ENCODE measurements around the gene BUB3.
"Not testable (repeated sequence)": the region's sequence is repeated elsewhere in the genome, so short reads cannot be mapped to it uniquely, and the experiment has no call there.

Gene BUB3

DNA sequence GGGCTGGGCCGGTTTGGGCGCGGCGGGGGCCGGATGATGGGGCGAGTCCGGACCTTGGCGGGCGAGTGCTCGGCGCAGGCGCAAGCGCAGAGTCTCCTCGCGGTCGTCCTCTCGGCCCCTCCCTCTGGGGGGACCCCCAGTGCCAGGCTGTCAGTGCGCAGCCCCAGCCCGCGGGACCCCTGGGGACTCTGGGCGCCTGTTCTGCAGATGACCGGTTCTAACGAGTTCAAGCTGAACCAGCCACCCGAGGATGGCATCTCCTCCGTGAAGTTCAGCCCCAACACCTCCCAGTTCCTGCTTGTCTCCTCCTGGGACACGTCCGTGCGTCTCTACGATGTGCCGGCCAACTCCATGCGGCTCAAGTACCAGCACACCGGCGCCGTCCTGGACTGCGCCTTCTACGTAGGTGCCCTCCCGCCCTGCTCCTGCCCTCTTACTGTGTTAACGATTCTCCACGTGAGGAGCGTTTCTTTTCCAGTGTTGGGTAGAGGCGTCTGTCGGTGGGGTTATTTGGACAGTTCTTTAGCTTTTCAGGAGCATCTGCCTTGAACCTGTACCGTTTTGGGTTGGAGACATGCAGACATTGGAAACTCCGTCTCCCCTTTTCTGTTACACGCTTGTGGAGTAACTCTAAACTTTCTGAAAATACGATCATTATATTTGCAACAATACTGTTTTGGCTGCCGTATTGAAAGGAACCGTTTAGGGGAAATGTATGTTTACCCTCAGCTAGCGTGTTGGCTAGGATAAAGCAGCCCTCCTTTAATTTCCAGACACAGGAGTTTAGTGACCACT is 706 bp downstream of the BUB3 start:
- in situ Hi-C loops (cut with MboI; ENCODE audit: low sequenced_read_pairs) = no loop called here
- Histone ChIP-seq H3K9me3 (no peaks in the 10 kb centered on the region), H3K27me3 (ENCODE audit: low read depth) (no peaks in the 10 kb centered on the region), H3K4me1 (peaks cover 57% of the 10 kb centered on the region), H3K4me3 (peak overlapping the region; percentile 97), H3K36me3 (replicated peaks) (peaks cover 60% of the 10 kb centered on the region)
- DNase-seq (ENCODE audit: low spot score in 2 of 2) = peak; percentile 45 to 64

DNA sequence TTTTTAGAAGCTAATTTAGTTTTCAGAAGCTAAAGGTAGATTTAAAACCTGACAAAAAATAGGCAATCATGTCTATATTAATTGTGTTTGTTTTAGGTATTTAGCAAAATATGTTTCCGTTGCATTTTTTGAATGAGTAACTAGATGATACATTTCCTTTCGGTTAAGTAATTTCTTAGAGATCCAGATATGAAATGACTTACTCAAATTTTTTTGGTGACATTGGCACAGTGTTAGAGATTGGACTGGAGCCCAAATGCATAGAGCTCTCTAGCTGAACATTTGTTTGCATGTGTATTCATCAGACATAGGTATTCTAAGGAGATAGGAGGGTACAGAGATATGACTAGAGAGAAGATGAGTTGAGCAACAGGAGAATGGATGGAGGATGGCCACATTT is 1.9 kb downstream of the BUB3 start:
- H3K27me3 ChIP-seq (ENCODE audit: low read depth) = no peaks in the 10 kb centered on the region
- in situ Hi-C loops (cut with MboI; ENCODE audit: low sequenced_read_pairs) = no loop called here
- no peak for DNase-seq (ENCODE audit: low spot score in 2 of 2)
- H3K4me3 ChIP-seq = peak overlapping the region; percentile 97
- peaks cover 62% of the 10 kb centered on the region for H3K36me3 ChIP-seq (replicated peaks)
- peaks cover 57% of the 10 kb centered on the region for H3K4me1 ChIP-seq
- H3K9me3 ChIP-seq = no peaks in the 10 kb centered on the region

DNA sequence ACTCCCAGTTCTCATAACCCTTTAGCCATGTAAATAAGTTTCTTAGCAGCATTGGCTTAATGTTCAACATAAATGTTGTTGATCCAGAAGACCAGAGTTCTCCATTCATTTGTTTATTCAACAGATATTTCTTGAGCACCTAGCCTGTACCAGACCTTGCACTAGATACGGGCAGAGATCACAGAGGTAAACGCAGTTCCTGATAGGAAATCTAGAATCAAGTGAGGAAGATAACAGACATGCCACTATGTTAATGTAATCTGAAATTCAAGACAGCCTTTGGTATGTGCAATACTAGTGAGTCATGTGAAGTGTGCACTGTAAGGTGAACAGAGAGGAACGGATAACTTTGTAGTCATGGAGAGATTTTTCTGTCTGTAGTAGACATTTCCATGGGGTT is 3.0 kb downstream of the BUB3 start:
- Histone ChIP-seq H3K27me3 (ENCODE audit: low read depth) (no peaks in the 10 kb centered on the region), H3K36me3 (replicated peaks) (peaks cover 74% of the 10 kb centered on the region), H3K4me3 (no peak overlapping the region), H3K9me3 (no peaks in the 10 kb centered on the region), H3K4me1 (peaks cover 52% of the 10 kb centered on the region)
- in situ Hi-C loops (cut with MboI; ENCODE audit: low sequenced_read_pairs) = no loop called here
- DNase-seq (ENCODE audit: low spot score in 2 of 2) = no peak

DNA sequence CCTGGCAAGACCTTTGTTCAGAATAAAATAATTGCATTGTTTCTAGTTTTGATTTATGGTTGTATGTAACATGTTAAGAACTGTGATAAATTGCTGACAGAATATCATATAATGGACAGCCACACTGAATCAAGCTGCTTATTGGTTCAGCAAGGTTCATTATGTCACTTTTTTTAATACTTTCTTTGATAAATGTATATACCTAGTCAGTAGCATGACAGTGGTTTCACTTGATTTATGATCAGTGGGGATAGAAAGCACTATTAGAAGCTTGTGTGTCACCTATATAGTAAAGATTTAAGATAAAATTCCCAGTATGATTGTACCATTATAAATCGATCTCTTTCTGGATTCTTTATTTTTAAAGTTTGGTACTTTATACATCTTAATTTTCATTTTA is 4.5 kb downstream of the BUB3 start:
- H3K9me3 ChIP-seq = no peaks in the 10 kb centered on the region
- no peak overlapping the region for H3K4me3 ChIP-seq
- peaks cover 37% of the 10 kb centered on the region for H3K4me1 ChIP-seq
- DNase-seq (ENCODE audit: low spot score in 2 of 2) = no peak
- in situ Hi-C loops (cut with MboI; ENCODE audit: low sequenced_read_pairs) = no loop called here
- H3K27me3 ChIP-seq (ENCODE audit: low read depth) = no peaks in the 10 kb centered on the region
- peaks cover 88% of the 10 kb centered on the region for H3K36me3 ChIP-seq (replicated peaks)

DNA sequence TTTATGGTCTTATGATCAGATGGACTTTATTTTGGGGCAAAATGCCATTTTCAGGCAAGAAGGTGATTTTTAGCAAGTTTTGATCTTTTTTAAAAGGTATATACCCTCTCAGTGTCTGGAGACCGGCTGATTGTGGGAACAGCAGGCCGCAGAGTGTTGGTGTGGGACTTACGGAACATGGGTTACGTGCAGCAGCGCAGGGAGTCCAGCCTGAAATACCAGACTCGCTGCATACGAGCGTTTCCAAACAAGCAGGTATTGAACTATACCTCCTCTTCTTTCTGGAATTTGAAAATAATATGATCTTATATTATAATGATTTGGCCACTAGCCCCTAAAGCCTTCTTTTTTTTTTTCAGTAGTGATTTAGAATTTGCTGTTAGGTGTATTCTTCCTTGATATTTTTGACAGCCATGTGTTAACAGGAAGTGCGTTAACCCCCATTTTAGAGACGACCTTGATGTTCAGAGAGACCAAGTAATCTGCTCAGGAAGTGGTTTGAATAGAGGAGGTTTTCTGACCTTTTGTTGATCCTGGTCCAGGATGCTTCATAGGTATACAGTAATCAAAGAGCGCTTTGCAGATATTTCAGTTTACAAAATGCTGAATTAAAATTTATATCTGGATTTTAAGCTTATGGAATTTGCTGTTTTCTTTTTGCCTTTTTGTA is 6.2 kb downstream of the BUB3 start:
- Histone ChIP-seq H3K4me3 (no peak overlapping the region), H3K27me3 (ENCODE audit: low read depth) (no peaks in the 10 kb centered on the region), H3K36me3 (replicated peaks) (peaks cover 99% of the 10 kb centered on the region), H3K9me3 (no peaks in the 10 kb centered on the region), H3K4me1 (peaks cover 35% of the 10 kb centered on the region)
- in situ Hi-C loops (cut with MboI; ENCODE audit: low sequenced_read_pairs) = no loop called here
- DNase-seq (ENCODE audit: low spot score in 2 of 2) = no peak

DNA sequence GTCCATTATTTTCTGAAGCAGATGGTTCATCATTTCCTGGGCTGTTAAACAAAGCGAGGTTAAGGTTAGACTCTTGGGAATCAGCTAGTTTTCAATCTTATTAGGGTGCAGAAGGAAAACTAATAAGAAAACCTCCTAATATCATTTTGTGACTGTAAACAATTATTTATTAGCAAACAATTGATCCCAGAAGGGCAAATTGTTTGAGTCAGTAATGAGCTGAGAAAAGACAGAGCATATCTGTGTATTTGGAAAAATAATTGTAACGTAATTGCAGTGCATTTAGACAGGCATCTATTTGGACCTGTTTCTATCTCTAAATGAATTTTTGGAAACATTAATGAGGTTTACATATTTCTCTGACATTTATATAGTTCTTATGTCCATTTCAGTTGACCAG is 10.1 kb downstream of the BUB3 start:
- H3K27me3 ChIP-seq (ENCODE audit: low read depth) = no peaks in the 10 kb centered on the region
- in situ Hi-C loops (cut with MboI; ENCODE audit: low sequenced_read_pairs) = no loop called here
- no peaks in the 10 kb centered on the region for H3K9me3 ChIP-seq
- no peak for DNase-seq (ENCODE audit: low spot score in 2 of 2)
- peaks cover 87% of the 10 kb centered on the region for H3K36me3 ChIP-seq (replicated peaks)
- H3K4me1 ChIP-seq = no peaks in the 10 kb centered on the region
- no peak overlapping the region for H3K4me3 ChIP-seq

DNA sequence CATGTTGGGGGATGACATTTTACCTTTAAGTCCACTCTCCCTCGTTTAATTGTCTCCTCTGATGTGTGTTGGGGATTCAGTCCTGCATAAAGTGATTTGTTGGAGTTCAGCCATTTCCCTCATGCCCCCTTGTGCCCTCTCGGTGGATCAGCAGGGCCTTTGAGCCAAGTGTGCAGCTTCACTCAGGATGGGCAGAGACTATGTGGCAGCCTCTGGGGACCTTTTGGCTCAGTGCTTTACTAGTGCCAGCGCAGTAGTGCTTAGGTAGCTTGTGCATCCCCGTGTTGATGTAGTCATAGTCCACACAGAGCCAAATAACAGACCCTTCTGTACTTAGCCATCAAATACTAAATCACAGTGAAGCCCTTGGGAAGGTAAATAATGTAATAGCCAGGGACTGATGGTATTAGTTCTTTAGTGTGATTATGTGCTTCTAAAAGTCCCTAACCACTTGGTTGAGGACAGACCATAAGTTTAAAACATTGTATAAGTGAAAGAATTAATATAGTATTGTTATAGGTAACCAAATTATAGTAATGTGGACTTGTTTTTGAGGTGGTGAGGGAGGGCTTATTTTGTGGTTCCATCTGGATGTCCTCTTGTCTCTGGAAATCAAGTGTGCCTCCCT is 11.4 kb downstream of the BUB3 start:
- no peak overlapping the region for H3K4me3 ChIP-seq
- no peaks in the 10 kb centered on the region for H3K9me3 ChIP-seq
- no peaks in the 10 kb centered on the region for H3K4me1 ChIP-seq
- no peak for DNase-seq (ENCODE audit: low spot score in 2 of 2)
- no peaks in the 10 kb centered on the region for H3K27me3 ChIP-seq (ENCODE audit: low read depth)
- peaks cover 83% of the 10 kb centered on the region for H3K36me3 ChIP-seq (replicated peaks)
- in situ Hi-C loops (cut with MboI; ENCODE audit: low sequenced_read_pairs) = no loop called here

DNA sequence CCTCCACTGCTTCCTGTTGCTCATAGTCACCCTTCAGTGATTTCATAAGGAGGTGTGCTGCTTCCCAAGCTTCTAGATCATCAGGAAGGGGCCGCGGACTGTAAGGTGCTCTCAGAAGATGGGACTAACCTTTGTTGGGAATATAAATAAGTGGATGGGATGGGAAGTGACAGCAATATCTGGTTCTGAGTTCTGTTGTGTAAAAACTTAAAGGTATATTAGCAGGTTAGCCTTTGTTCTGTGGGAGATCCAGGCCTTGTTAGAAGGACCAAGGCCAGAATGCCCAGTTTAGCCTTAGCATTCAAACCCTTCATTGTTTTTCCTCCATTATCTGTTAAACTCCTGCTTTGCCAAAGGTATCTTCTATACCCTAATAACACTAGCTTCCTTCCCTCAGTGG is 12.4 kb downstream of the BUB3 start:
- H3K27me3 ChIP-seq (ENCODE audit: low read depth) = no peaks in the 10 kb centered on the region
- H3K4me3 ChIP-seq = no peak overlapping the region
- H3K36me3 ChIP-seq (replicated peaks) = peaks cover 75% of the 10 kb centered on the region
- in situ Hi-C loops (cut with MboI; ENCODE audit: low sequenced_read_pairs) = no loop called here
- DNase-seq (ENCODE audit: low spot score in 2 of 2) = no peak
- H3K4me1 ChIP-seq = no peaks in the 10 kb centered on the region
- H3K9me3 ChIP-seq = no peaks in the 10 kb centered on the region

DNA sequence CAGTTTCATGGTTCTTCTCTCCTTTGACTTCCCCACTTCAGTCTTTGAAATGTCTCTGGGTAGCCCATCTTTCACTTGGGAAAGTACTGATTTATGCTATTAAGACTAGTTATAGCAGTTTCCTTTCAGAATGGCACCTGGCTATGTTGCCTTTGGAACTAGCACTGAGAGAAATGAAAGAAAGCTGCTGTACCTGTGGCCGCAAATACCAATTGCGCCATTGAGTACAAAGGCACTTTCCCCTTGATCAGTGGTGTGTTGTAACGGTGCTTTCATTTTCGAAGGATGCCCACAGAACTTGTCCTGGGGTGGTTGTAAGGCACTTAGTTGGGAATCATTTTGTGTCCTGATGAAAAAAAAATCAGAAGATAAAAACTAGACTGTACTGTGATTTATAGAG is 16.8 kb downstream of the BUB3 start:
- DNase-seq (ENCODE audit: low spot score in 2 of 2) = no peak
- peaks cover 42% of the 10 kb centered on the region for H3K36me3 ChIP-seq (replicated peaks)
- no peaks in the 10 kb centered on the region for H3K27me3 ChIP-seq (ENCODE audit: low read depth)
- no peaks in the 10 kb centered on the region for H3K9me3 ChIP-seq
- in situ Hi-C loops (cut with MboI; ENCODE audit: low sequenced_read_pairs) = no loop called here
- no peaks in the 10 kb centered on the region; the same call in 1 of the 2 replicates for H3K4me1 ChIP-seq
- no peak overlapping the region for H3K4me3 ChIP-seq

DNA sequence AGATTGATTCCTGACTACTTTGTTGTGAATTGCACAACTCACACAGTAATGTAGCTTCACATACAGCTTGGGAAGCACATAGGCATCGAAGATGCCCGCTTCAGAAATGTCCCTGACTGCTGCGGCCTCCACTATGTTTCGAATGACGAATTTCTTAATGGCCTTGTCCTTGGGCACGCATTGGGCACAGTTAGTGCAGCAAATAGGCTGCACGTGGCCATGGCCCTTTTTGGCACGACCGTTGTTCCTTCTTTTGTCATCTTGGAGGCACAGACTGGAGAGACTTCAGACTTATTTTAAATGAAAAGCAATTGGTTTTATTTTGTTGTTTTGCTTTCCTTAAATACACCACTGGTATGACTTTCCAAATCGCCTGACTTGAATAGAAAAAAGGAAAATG is 17.4 kb downstream of the BUB3 start:
- DNase-seq (ENCODE audit: low spot score in 2 of 2); H3K4me3 ChIP-seq; in situ Hi-C loops (cut with MboI; ENCODE audit: low sequenced_read_pairs); H3K9me3 ChIP-seq; H3K27me3 ChIP-seq (ENCODE audit: low read depth); H3K4me1 ChIP-seq: not testable (repeated sequence)
- H3K36me3 ChIP-seq (replicated peaks) = peaks cover 40% of the 10 kb centered on the region

DNA sequence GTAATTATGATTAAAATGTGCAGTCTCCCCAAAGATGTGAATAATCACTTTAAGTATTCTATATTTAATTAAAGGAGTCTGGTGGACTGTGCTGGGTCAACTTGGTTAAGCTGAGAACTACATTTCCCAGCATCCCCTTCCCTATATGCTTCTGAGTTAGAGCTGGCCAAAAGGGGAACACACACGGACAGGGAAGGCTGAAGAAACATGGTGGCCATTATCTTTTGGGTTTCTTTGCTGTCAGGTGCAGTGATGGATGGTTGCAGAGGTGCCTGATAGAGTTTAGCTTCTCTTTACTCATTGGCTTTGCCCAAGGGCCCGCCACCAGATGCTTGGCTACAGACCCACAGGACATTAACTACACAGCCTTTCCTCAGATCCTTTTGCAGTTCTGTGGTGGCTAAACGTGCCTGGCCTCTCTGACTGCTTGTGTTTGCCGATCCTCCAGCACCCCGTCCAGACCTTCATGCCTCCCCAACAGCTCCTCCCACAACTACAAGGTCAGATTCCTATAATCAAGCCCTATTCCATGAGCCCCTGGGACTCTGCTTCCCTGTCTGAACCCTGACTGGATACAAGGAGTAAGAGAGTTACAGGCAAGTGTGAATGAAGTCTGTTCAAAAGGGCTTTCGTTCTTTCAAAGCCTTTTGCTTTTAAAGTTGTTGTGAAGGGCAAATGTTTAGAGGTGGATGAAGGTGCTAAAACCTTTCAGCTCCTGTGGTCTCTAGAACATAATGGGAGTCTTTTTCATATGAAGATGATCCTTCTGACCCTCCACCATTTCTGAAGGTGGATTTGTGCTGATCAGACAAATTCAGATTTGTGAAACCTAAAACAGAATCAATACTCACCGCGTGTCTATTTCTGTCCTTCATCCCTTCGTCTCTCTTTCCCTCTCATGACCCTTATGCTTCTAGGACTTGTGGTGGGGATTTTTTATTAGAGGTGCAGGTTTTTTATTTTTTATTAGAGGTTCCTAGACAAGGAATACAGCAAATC is 21.5 kb downstream of the BUB3 start:
- H3K4me1 ChIP-seq = no peaks in the 10 kb centered on the region; the same call in 1 of the 2 replicates
- no peaks in the 10 kb centered on the region for H3K27me3 ChIP-seq (ENCODE audit: low read depth)
- in situ Hi-C loops (cut with MboI; ENCODE audit: low sequenced_read_pairs) = no loop called here

DNA sequence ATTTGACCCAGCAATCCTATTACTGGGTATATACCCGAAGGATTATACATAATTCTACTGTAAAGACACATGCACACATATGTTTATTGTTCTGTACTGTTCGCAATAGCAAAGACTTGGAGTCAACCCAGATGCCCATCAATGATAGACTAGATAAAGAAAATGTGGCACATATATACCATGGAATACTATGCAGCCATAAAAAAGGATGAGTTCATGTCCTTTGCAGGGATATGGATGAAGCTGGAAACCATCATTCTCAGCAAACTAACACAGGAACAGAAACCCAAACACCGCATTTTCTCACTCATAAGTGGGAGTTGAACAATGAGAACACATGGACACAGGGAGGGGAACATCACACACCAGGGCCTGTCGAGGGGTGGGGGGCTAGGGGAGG is 24.2 kb downstream of the BUB3 start:
- peaks cover 11% of the 10 kb centered on the region for H3K36me3 ChIP-seq (replicated peaks)
- H3K4me3 ChIP-seq; H3K27me3 ChIP-seq (ENCODE audit: low read depth); DNase-seq (ENCODE audit: low spot score in 2 of 2); H3K9me3 ChIP-seq; H3K4me1 ChIP-seq; in situ Hi-C loops (cut with MboI; ENCODE audit: low sequenced_read_pairs): not testable (repeated sequence)

More for the DNA sequence above, 21.5 kb downstream of the BUB3 start:
- Histone ChIP-seq H3K36me3 (replicated peaks) (peaks cover 16% of the 10 kb centered on the region), H3K9me3 (no peaks in the 10 kb centered on the region), H3K4me3 (no peak overlapping the region)
- DNase-seq (ENCODE audit: low spot score in 2 of 2) = no peak
